HK-2 (cell line): ENCODE data around the gene CACNA2D2.

ENCODE experiments used
- DNase-seq: peaks from one replicate; pipeline ENCODE4 v3.0.0-alpha.2; 2018; ENCODE audit not compliant: unreplicated experiment

The CACNA2D2 gene

DNA sequence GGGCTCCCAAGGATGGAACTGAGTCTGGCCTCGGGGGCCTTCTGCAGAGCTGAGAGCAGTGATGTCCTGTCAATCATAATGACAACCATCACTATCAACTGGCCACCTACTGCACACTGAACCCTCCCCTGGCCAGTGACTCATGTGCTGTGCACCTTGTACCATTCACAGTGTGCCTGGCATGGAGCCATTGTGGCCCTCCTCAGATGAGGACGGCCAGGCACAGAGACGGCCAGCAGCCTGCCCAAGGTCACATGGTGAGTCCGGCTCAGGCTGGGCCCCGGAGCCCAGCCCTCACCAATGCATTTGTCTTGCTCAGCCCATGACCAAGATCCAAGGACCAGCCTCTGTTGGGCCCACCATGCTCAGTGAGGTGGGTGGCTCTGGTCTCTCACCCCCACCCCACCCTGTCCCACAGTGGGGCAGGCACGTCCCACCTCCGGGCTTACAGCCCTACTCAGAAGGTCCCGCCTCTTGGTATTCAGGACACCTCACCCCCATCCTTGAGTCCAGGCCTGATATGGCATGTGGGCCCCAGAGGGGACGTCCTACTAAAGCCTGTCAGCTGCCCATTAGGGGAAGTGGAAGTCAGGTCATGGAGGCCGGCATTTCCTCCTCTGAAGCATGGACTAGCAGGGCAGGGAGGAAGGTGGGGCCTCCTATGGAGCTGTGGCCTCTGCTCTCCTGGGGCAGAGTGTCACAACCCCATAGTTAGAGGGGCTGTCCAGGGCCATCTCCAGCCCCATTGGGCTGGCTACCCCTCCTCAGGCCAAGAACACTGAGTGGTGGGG is 108.2 kb downstream of the CACNA2D2 start:
- DNase-seq = no peak

DNA sequence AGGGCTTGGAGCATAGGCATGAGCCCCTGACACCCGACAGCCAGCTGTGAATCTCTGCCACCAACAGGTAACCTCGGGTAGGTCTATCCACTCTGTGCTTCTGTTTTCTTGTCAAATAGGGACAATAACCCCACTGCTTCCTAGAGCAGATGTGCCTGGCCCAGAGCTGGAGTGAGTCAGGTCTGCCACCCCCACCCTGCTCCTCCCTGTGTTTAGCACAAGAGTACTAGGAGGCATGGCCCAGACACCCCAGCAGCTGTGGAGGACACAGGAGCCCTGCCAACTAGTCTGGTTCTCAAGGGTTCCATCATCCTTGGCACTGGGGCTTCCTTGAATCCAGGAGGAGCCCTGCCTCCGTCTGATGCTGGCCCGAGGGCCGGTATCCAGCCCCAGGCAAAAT is 110.4 kb downstream of the CACNA2D2 start:
- no peak for DNase-seq

DNA sequence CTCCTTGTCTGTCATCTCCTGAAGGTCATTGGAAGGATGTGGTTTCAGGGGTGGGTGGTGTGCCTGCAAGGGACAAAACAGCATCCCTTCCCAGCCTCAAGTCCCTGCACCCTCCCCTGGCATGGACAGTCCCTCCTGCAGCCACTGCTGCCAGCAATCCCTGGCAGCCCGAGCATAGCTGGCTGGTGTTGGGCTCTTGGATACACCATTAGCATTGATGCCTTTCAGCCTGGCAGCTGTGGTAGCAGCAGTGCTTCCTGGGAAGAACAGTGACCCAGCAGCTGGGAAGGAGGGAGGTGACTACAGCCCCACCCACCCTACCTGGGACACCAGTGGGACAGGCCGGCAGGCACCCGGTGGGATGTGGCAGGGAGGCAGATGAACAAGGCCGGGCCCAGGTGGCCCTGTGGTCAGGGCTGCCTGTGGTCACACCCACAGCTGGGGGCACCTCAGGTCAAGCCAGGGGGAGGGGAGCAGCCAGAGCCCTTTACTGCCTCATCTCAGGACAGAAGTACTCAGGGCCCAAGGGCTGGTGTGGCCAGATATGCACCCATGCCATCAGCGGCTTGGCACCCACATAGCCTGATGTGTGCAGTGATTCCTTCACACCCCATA is 111.2 kb downstream of the CACNA2D2 start:
- DNase-seq = no peak

DNA sequence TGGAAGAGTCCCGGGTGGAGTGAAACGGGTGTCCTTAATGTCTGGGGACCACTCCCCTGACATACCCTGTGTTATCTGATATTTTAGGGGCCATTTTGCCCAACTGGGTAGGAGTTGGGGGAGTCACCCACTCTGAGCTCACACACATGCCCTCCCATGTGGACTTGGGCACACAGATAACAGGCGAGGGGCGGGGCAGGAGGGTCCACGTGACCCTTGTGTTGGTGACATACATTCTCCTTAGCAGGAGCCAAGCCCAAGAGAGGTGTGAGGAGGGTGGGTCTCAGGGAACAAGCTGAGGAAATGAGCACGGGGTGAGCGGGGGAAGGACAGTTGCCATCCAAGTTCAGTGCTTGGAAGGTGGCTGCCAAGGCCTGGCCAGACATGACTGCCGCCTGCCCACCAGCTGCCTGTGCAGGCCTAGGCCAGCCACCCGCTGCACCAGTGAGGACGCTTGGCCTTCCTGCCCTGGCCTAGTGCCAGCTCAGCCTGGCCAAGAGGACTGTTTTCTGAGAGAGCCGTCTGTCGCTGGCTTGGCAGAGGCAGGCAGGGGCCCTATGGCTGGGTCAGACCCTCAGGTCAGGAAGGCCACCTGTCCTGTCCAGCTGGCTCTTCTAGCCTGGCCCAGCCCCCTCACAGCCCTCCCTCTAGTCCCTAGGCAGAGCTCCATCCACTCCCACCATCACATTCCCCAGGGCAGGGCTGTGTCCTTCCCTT is 112.8 kb downstream of the CACNA2D2 start:
- no peak for DNase-seq

DNA sequence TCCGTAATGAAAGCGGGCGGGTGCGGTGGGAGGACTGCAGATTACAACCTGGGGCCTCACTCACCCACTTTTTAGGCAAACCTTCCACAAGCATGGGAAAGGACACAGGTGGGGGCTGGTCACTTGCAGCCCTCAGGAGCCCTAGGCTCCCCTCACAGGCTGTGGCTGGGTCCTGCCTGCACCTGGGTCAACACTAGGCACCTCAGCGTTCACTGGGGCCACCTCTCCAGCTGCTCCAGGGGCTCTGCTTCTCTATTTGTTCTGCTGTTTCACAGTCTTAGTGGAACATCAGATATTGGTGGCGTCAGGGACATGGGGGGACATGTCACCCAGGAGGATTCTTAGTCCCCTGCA is 114.0 kb downstream of the CACNA2D2 start:
- DNase-seq = no peak

DNA sequence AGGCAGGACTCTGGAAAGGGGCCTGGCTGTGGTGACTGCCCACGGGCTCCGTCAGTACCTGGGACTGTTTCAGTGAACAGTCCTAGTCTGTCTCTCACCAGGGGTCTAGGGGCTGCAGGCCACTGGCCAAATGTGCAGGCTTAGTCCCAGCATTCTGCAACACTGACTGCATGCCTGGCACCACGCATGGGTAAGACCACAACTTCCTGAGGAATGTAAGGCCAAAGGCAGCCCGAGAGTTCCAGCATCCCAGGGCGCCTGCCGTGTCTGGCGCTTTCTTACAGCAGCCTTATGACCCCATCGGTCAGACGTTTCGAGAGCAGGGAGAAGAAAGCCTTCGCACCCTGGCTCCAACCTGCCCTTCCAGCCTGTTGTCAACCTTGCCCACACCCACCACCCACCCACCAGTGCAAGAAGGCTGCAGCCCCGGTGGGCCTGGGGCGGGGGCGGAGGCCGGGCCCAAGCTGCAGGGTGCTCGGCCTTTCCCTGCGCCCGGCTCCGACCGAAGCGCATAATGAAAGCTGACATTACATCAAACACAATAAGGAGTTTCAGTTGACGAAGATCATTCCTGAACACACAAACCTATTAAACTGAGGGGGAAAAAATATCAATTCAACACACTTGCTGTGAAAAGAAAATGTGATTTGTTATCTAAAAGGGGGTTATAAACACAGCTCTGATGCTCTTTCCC is 114.6 kb downstream of the CACNA2D2 start:
- no peak for DNase-seq

DNA sequence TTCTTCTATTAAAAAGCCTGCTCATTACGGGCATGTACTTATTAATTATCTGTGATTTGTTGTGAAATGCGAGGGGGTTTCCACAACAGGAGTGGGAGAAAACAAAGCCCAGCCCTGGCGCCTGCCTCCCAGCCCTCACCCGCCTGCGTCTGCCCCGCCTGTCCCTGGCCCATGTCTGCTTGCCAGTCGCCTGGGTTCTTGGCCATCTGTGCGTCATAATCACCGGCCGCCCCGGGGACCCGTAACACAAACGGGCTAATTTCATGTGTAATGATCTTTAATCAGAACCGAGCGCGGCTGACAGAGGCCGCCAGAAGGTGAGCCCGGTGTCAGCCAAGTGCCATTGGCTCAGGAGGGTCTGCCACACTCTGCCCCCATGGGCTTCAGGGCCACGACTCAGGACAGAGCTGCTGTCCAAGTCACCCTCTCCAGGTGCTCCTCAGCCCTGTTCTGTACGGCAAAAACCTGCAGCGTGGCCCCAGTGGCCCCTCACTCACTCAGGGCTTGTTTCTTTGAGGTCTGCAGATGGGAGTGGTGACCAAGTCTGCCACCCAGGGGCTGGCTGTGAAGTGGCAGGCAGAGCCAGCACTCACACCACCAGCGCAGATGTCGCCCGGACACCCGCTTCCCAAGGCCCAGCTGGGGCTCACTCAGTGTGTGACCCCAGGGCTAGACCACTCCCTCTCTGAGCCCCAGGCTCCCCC is 115.3 kb downstream of the CACNA2D2 start:
- DNase-seq = peak; percentile 13

DNA sequence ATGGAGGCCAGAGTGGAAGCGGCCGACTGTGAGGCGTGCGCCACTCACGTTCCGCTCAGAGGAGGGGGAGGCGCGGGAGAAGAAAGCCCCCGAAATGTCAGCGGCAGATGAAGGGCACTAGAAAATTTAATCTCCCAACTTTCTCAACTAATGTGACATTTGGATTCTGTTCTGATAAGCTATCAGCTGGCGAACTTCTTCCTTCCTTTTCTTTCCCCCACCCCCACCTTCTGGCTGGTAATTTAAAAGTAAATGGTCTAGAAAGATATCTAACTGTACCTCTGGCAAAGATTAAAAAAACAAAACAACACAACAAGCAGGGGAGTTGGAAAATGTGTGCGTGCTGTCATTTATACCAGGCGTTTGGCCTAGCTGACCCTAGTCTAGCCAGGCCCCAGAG is 117.7 kb downstream of the CACNA2D2 start:
- no peak for DNase-seq

DNA sequence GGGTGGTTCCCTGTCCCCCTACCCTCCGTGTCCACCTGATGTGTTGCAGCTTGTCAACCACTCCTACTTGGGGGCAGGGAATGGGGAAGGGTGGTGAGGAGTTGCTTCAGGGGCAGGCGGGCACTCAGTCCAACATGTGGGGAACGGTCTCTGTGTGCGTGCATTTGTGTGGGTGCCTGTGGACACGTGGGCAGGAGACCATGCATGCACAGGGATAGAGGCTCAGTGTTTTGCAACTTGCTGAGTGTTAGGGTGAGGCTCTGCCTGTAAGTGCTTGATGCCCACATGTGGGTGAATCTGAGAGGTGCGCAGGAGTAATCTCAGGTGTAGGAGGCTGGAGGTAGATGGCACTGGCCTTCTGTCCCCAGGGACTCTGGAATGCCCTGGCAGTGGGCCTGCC is 119.7 kb downstream of the CACNA2D2 start:
- no peak for DNase-seq

DNA sequence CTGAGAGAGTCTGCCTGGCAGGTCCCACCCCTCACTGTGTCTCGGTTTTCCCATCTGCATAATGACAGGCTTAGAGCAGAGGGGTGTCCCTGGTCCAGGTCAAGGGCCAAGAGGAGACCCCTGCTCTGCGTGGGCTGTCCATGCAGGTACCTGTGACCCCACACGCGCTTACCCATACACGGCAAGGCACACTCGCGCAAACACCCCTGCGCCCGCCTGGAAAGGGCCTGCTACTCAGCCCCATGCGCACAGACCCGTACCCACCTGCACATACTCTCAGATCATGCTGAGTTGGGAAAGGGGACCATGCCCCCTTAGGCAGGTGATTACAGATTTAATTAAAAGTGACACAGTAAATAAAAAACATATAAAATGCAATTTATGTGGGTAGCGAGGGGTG is 120.7 kb downstream of the CACNA2D2 start:
- DNase-seq = no peak

DNA sequence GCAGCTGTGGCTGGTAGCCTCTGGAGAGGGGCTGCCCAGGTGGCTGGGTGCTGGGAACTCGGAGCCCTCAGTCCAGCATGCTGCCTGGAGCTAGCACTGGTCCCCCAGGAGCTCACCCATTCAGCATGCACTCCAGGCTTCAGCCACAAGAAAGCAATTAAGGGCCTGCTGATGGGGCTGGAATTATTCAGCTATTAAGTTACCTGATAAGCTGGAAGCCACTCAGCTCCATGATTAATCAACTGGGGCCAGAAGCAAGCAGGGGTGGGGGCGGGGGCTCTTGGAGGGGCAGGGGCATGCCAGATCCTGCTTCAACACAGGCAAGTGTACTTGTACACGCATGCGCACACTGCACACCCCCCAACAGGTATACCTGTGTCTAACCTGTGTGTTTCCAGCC is 122.1 kb downstream of the CACNA2D2 start:
- no peak for DNase-seq

DNA sequence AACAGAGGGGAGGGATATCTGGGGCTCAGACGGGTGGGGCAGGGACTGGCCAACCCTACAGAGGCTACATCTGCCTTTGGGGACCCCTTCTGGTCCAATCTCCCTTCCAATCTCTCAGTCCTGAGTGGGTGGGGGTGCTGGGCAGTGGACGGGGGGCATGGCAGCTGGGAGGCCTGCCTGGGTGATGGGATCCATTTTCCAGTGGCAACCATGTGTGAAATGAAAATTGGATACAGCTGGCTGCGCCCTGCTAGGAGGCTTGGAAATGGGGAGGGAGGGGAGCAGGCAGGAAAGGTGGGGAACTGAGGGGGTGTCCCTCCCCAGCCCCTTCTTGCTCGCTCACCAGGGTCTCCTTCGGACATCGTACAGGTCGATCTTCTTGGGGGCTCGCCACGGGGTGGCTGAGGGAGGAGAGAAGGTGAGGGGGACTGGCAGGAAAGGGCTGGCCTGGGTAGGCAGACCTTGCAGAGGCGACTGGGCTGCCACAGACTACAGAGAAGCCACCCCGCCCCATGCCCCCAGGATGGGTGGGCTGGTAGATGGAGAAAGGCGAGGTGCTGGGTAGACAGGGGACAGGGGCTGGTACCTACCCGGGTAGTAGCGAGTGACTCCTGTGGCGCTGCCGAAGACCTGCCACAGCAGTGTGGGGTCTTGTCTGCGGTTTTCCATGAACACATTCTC is 122.9 kb downstream of the CACNA2D2 start:
- DNase-seq = no peak

DNA sequence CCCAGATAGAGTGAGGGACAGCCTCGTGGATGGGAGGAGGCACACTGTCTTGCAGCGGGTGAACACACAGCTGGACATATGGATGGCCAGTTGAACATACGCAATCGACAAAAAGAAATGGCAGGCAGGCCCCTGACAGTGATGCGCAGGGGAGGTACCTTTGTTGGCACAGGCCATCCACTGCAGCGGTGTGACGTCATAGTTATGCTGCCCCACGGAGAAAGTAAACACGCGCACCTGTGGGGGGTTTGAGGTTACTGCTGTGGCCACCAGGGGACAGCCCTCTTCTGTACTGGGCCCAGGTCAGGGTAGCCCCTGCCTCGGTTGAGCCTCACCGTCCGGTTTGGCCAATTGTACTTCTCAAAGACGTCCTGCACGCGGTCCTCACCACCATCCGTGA is 124.7 kb downstream of the CACNA2D2 start:
- DNase-seq = no peak

DNA sequence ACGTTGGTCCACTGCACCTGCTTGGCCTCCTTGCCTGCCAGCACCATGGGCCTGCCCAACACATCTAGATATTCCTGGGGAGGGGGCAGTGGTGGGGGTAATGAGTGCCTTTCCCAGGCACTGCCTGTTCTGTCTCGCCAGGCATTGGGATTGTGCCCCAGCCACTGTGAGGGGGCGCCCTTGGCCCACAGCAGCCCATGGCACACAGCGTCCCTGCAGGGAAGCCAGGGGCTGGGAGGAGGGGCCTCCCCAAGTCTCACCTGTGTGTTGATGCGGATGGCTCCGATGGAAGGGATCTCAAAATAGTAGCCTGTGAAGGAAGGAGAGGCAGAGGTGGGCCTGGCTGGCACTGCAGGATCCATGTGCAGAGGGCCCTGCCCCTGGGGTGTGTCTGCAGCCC is 125.4 kb downstream of the CACNA2D2 start:
- no peak for DNase-seq

DNA sequence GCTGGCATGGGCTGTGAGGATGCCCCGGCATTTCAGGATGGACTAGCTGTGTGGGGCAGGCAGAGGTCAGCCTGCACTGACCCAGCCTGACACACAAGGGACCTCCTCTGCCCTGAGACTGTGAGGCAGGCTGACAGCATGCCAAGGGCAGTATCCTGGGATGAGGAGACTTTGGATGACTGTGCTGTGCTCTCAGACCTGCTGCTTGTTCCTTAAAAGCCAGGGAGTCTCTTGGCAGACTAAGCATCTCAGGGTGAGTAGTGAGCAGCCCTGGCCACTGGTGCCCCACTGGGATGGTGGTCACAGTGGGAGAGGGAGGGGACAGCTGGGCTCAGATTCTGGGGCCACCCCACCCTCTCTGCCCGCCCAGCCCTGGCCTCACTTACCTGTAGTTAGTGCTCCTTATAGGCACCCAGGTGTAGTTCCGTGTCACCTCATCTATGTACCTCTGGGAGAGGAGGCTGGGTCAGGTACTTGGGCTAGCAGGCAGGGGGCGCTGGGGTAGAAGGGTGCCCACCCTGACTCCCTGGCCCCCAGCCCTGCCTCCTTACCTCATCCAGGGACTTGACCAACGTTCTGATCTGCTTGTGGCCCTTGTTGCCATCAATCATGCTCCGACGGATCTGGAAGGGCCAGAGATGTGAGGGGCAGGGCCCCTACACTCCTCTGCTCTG is 128.0 kb downstream of the CACNA2D2 start:
- DNase-seq = no peak

DNA sequence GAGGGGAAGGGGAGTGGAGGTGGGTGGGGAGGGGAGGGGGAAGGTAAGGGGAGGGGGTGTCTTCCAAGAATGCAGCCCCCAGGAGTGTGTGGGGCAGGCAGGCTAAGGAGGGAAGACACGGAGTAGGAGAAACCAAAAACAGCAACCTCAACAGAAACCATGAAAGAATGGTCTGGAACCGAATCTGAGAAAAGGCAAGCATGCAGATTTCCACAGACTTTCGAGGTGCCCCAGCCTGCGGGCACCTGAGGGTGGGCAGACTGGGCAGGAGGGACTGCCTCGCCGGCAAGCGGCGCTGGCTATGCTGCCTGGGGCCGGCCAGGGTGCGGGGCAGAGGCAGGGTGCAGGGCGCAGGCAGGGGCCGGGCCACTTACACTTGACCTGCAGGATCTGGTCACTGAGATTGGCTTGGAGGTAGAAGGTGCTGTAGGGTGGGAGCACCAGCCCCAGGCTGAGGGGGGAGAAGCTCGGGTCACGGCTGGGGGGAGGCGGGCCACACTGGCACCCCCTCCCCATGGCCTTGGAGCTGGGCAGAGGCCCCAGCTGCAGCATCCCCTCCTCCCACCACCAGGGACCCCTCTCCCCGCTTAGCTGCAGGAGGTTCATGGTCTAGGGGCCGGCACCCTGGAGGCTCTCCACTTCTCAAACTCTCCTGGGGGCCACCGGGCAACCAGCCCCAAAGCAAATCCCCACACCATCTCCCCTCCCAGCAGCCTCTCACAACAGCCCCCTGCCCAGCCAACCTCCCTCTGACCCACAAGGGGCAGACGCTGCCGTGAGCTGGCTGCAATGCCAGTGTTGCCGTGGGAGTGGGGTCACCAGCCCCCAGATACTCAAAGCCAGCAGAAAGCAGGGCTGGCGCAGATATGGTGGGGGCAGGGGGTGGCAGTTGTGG is 128.8 kb downstream of the CACNA2D2 start:
- DNase-seq = no peak

DNA sequence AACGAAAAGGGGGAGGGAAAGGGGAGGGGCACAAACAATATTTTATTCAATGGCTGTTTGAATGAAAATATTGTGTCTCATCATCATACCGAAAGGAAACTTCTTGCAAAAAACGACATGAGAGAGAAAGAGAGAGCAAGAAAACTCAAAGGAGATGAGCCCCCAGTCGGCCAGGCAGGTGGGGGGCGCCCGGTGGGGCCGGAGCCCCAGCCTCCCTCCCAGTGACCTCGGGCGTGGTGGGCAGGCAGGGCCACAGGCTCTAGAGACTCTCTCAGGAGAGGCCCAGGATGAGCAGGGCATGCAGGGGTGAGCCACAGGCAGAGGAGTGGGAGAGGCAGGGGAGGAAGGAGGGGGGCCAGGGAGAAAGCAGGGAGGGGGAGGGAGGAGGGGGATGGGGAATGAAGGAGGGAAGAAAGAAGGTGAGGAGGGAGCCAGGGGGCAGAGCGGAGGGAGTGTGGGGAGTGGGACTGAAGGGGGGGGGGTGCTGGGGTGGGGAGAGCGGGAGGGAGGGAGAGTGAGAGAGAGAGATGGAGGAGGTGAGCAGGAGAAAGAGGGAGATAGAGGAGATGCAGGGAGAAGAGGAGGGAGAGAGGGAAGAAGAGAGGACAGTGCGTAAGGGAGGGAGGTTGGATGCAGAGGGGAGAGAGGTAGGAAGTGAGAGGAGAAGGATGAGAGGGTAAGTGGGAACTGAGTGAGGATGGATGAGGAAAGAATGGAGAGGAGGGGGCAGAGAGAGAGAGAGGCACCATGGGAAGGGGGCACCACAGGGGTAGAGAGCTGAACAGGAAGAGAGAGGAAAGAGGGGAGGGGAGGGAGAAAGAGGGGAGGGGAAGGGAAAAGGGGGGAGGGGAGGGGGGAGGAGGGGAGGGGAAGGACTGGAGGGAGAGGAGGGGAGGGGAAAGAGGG is 130.0 kb downstream of the CACNA2D2 start:
- DNase-seq = no peak

DNA sequence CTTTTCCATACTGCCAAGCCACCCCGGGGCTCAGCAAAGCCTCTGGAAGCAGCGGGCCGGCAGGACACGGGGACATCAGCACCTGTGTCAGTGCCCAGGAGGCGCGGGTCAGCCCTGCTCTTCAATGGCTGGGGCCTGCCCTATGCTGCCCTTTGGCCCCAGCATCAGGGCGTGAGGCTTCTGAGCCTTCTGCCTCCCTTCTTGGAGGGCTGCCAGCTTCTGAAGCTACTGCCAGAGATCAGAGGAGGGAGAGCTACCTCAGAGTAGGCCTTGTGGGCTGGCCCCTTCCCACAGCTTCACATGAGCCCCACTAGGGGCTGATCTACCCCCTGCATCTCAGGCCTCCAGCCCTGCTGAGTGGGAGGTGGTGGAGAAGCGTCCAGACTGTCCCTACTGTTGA is 131.1 kb downstream of the CACNA2D2 start:
- DNase-seq = no peak
